Measurements from ENCODE around the gene PADI2. TPM values are rescaled to one million over a fixed set of nuclear protein-coding genes. Genes with fewer than 3 reads are reported as not detected.

PADI2 gene
- total and polyA plus RNA-seq, 2 donors: 0.48 to 5.6 TPM

GRCh38 chr1:17017435-17017834 lies 101.8 kb downstream of the PADI2 start:
- H3K4me1 ChIP-seq (ENCODE audit: insufficient read depth): no peaks in the 10 kb centered on the region
- H3K4me3 ChIP-seq (ENCODE audit: low read depth, low read length): no peak overlapping the region
- WGBS: 96% methylated on average over 7 of the region's 7 CpGs
- no peak overlapping the region for H3K27ac ChIP-seq (ENCODE audit: low read depth)
- no peaks in the 10 kb centered on the region for H3K36me3 ChIP-seq (ENCODE audit: insufficient read depth)
- DNase-seq (ENCODE audit: extremely low spot score): no peak

Other genes with a start within 250 kb of the PADI2 start
- gene RNU1-2, start 223.5 kb downstream of the PADI2 start, total RNA-seq: under 0.01 TPM
- gene RNU1-2, start 223.5 kb downstream of the PADI2 start, polyA plus RNA-seq: not detected
- 13.7 TPM for gene CROCC, start 197.5 kb downstream of the PADI2 start, total RNA-seq
- gene CROCC, start 197.5 kb downstream of the PADI2 start, polyA plus RNA-seq: 26.4 TPM
- gene MFAP2, start 138.8 kb downstream of the PADI2 start, total RNA-seq: 33.3 TPM
- 20.3 TPM for gene MFAP2, start 138.8 kb downstream of the PADI2 start, polyA plus RNA-seq
- 13.9 TPM for gene ATP13A2, start 107.5 kb downstream of the PADI2 start, total RNA-seq
- gene ATP13A2, start 107.5 kb downstream of the PADI2 start, polyA plus RNA-seq: 23.6 TPM
- 84.1 TPM for gene SDHB, start 65.4 kb downstream of the PADI2 start, total RNA-seq
- gene SDHB, start 65.4 kb downstream of the PADI2 start, polyA plus RNA-seq: 114 TPM
- 0.16 TPM for gene PADI1, start 85.7 kb upstream of the PADI2 start, total RNA-seq
- 0.18 TPM for gene PADI1, start 85.7 kb upstream of the PADI2 start, polyA plus RNA-seq
- gene PADI3, start 129.6 kb upstream of the PADI2 start, total RNA-seq: 6.9 TPM
- gene PADI3, start 129.6 kb upstream of the PADI2 start, polyA plus RNA-seq: 11.6 TPM
- gene PADI4, start 188.7 kb upstream of the PADI2 start, total RNA-seq: not detected
- gene PADI4, start 188.7 kb upstream of the PADI2 start, polyA plus RNA-seq: 0.10 TPM

All from urinary bladder (tissue), 4 donors.